Activated naive CD4-positive, alpha-beta T cell treated with anti-CD3 and anti-CD28 coated beads, Interleukin-2, amount 50 U/mL, for 16 hours (primary cell): ENCODE results near the gene OPALIN.

Experiments
- DNase-seq: peaks from one replicate; pipeline ENCODE4 v3.0.0-alpha.2; 2020

Gene OPALIN

DNA sequence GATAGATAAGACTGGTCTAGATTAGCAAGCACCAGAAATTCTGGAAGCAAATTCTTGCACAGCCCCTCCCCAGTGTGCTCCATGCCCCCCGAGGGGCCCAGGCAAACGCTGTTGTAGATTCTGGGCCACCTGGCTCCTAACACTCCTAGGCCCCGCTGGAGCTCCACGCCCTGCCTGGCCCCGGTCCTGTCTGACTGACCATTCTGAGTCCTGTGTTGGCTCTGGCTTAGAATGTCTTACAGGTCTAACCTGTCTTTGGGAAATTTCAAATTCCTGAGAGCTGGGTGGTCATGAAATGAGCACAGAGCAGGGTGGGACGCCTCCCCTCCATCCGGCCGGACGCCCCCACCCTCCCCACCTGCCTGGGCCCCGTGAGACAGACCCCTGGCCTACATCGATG, 12.6 kb upstream of the OPALIN start:
- no peak for DNase-seq

- DNase-seq, result peak; percentile 38
Measured at GRCh38 chr10:96370584-96371157, 11.9 kb upstream of the OPALIN start.

- no peak for DNase-seq
Measured at GRCh38 chr10:96369890-96370583, 11.2 kb upstream of the OPALIN start.

- no peak for DNase-seq
Measured at GRCh38 chr10:96368971-96369370, 10.2 kb upstream of the OPALIN start.

DNA sequence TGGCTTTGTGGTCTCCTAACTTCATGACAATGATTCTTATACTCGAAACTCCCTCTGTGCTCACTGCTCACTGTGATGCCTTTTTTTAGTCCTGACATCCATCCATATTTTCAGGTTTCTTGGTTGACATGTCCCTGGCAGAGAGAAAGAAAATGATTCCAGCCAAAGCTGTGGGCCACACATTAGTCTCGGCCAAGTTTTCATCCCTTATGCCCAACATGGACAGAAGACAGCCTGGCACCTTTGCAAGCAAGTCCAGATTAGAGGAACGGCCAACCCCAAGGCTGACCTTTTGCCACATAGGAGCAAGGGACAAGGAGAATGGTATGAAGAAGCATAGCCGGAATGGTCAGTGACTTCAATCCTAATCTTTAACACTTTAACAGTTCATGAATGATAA, 8.7 kb upstream of the OPALIN start:
- DNase-seq, result no peak

DNA sequence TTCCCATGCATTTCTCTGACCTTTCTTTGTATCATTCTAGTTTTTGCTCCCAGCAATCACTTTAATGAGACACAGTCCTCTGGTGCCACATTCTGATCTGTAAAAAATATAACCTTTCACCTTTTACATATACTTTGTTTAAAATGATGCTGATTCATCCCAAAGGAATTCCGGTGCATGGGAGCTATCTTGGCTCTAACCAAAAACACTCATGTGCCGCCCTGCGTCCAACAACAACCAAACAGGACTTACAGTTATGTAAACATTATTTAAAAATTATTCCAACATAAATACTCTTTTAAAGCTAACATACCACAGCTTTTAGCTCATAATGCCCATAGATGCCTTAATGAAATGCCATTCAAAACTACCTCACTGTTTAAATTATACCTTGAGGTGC, 7.7 kb upstream of the OPALIN start:
- DNase-seq, result no peak

DNA sequence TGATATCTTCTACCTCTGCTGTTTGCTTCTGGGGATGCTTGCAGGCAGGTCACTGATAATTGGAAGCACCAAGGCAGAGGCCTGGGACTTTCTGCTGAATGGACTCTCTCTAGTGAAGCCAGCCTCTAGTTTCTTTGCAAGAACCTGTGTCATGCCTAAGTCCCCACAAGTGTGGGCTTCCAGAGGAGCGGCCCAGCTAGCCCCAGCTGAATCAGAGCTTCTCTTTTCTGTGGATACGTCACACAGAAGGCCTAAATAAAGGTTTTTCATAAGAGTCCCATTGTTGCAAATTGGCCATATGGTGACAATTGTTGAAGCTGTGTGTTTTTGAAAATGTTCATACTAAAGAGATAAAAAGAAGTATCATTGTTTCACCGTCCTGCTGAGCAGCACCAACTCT, 6.8 kb upstream of the OPALIN start:
- no peak for DNase-seq

DNA sequence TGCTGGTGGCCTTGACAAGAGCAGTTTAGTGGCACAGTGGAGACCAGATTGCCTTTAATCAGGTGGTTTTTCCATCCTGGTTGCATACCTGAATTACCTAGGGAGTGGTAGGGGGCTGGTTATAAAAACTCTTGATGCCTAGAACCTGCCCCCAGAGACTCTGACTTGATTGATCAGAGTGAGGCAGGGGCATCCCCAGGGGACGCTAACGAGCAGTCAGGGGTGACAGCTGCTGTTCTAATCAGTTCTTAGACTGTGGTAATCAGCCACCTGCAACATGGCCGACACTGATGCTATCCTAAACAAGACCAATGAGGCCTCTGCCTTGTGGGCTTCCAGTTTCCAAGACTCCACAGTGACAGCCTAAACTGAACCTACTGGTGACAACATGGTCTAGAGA, 2.0 kb upstream of the OPALIN start:
- no peak for DNase-seq

DNA sequence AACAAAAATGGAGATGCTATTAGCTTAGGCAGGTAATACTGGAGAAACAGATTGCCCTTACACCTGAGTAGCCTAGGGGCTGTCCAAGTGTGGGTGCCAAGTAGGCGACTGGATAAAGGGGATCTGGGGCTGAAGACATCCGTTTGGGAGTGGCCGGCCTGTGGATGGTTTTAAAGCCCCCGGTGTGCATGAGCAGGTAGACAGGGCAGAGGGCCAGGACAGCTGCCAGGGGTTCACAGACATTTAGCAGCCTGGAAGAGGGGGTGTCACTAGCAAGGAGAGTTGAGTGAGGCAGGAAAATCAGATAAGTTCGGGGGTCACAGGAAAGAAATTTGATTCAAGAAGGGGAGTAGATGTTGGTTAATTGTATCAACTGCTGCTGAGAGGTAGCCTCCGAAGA, 1.5 kb upstream of the OPALIN start:
- DNase-seq, result no peak

GRCh38 chr10:96359616-96360015, 814 bp upstream of the OPALIN start:
- DNase-seq, result no peak

GRCh38 chr10:96357038-96357620, 1.7 kb downstream of the OPALIN start:
- DNase-seq, result no peak

- no peak for DNase-seq
Measured at GRCh38 chr10:96352582-96352981, 6.2 kb downstream of the OPALIN start.

DNA sequence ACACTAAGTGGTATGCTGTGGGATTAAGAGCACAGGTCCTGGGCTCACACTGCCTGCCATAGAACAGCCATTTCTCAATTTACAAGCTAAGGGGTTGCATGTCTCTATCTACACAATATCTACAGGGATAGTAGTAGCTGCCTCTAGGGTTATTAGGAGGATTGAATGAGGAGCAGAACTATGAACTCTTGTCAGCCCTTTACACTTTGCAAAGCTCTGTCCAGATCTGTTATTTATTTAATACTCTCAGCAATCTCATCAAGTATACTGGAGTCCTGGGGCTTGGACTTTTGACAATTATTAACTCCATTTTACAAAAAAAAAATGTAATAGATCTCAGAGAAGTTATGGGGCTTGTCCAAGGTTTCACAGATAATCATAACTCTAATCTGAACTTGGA, 6.8 kb downstream of the OPALIN start:
- no peak for DNase-seq

DNA sequence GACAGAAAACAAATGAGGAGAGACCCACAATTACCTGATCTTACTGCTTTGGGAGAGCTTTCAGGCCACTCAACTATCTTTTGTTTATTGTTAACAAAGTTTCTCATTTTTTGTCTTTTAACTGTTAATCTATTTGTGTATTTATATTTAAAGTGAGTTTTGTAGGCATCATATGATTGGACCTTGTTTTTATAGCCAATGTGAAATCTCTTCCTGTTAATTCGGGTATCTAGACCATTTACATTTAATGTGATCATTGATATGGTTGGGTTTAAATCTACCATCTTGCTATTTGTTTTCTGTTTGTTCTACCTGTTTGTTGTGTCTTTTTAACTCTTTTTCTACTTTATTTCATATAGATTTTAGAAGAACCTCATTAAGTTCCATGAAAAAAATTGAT, 12.5 kb downstream of the OPALIN start:
- no peak for DNase-seq

DNA sequence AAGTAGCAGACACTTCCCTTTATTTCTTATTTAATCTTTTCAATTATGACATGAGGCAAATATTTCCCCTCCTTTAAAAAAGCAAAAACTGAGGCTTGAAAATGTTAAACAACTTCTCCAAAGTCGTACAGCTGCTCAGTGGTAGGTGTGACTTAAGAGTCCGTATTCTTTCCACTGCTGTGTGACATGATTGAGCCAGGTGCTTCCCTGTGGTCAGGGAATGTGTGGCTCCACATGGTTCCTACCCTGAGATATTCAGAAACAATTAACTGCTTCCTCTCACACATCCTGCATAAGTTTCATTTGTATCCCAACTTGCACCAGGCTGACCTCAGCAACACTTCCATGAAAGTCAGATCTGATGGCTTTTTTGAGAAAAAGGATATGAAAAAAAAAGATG, 13.6 kb downstream of the OPALIN start:
- DNase-seq, result no peak

- DNase-seq, result no peak
Measured at GRCh38 chr10:96344178-96344577, 14.6 kb downstream of the OPALIN start.

- DNase-seq, result no peak
Measured at GRCh38 chr10:96342402-96342801, 16.4 kb downstream of the OPALIN start.

DNA sequence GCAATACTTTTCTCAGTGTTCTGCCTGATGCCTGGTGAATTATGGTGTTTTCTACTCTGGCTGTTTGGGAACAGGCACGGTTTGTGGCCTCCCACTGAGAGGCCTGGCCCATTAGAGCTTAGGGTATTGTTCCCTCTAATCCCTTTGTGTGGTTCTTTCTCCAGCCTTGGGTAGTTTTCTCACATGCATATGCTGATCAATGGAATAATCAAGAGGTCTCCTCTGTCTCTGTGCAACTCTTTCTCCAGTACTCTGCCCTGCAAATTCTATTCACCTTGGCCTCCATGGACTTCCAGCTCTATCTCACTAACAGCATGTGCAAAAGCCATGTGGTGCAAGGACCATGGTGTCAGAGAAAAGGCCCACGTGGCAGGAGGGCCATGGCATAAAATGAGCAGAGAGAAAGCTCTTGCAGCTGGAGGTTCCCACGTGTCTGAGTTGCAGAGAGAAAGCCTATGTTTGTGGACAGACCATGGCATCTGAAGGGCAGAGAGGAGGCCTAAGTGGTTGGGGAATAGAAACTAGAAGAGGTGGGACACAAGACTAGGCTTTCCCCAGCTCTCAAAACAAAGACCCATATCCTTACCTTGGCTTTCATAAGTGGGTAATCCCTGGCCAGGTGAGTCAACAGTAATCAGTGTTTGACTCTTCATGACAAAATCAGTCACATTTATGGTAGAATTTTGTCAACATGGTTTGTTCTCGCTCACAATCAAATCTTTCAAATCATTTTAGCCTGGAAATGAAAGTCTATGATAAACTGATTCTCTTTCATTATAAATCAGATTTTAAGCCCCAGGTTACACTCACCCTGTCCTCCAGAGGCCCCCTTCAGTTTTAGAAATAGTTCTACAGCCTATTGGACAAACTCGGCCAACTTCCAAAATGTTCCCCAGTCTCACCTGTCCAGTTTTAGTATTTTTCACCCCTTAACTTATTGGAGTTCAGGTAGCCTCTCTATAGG, 17.3 kb downstream of the OPALIN start:
- no peak for DNase-seq

GRCh38 chr10:96339956-96340904, 18.6 kb downstream of the OPALIN start:
- peak; percentile 65 for DNase-seq

- no peak for DNase-seq
Measured at GRCh38 chr10:96339383-96339782, 19.4 kb downstream of the OPALIN start.

DNA sequence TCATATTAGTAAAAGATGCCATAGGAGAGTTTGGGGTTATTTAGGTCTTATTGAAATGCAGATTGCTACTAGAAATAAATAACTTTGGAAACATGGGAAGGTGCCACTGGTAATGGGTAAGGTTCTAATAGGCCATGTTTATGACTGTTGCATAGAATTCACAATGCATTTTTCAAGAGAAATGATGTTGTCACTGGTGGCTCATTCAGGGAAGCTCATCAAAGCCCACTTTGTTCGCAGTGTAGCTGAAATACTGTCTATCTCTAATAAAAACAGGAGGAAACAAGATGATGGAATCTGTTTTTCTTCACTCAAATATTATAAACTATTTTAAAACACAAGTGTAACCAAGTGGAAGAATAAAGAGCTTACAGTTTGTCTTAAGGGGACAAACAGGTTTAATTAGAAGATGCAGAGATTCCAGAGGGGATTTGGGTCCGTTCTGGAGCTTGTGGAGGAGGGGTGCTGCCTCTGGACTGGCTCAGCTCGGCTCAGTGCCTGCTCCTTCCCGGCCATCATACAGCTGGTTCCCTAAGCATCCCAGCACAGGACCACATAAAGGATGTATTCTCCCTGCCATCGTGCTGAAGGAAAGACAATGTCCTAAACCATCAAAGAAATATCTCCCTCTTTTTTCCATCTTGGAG, 20.4 kb downstream of the OPALIN start:
- DNase-seq, result no peak

DNA sequence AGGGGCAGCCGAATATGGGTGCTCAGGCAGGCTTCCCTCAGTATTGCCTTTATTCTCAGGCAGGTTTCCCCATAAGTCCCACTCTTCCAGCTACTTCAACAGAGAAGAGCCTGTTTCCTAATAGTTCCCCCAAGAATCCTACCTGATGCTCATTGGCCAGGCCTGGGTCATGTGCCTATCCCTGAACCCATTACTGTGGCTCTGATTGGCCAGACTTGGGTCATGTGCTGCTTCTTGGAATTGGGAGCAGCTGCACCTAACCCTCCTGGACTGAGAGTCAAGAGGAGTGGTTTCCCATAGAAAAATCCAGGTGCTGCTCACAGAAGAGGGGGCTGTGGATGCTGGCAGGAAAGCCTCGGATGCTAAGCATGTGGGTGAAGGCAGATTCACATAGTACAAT, 21.7 kb downstream of the OPALIN start:
- DNase-seq, result no peak
